HG03571 (cell line): Measurements from ENCODE around the gene SYTL2.

Source experiments
- ATAC-seq: cut with Tn5 transposase; IDR thresholded peaks from one replicate; pipeline ENCODE4 v1.9.1; 2021; ENCODE audit not compliant: unreplicated experiment

Gene SYTL2

GRCh38 chr11:85737738-85738137, 73.2 kb downstream of the SYTL2 start:
- no peak for ATAC-seq

GRCh38 chr11:85735876-85736460, 75.0 kb downstream of the SYTL2 start:
- ATAC-seq: no peak

- no peak for ATAC-seq
Observed at GRCh38 chr11:85732965-85733364, 78.0 kb downstream of the SYTL2 start.

GRCh38 chr11:85726381-85726780, 84.6 kb downstream of the SYTL2 start:
- no peak for ATAC-seq

GRCh38 chr11:85725510-85726258, 85.3 kb downstream of the SYTL2 start:
- ATAC-seq: no peak

GRCh38 chr11:85724748-85725465, 86.0 kb downstream of the SYTL2 start:
- no peak for ATAC-seq

- ATAC-seq: no peak
Observed at GRCh38 chr11:85723088-85723487, 87.9 kb downstream of the SYTL2 start.

GRCh38 chr11:85721191-85721590, 89.8 kb downstream of the SYTL2 start:
- ATAC-seq: no peak

- ATAC-seq: no peak
Observed at GRCh38 chr11:85718991-85719807, 91.7 kb downstream of the SYTL2 start.

GRCh38 chr11:85718126-85718943, 92.6 kb downstream of the SYTL2 start:
- ATAC-seq: no peak

GRCh38 chr11:85717429-85717828, 93.5 kb downstream of the SYTL2 start:
- no peak for ATAC-seq

- ATAC-seq: no peak
Observed at GRCh38 chr11:85712953-85713352, 98.0 kb downstream of the SYTL2 start.

GRCh38 chr11:85710917-85711316, 100.0 kb downstream of the SYTL2 start:
- ATAC-seq: no peak

GRCh38 chr11:85709941-85710702, 100.8 kb downstream of the SYTL2 start:
- no peak for ATAC-seq

- ATAC-seq: no peak
Observed at GRCh38 chr11:85705800-85706199, 105.1 kb downstream of the SYTL2 start.

- ATAC-seq: no peak
Observed at GRCh38 chr11:85704967-85705366, 106.0 kb downstream of the SYTL2 start.

- ATAC-seq: peak; percentile 85
Observed at GRCh38 chr11:85699957-85700741, 110.8 kb downstream of the SYTL2 start.

GRCh38 chr11:85698195-85698594, 112.7 kb downstream of the SYTL2 start:
- ATAC-seq: no peak

GRCh38 chr11:85697747-85698146, 113.2 kb downstream of the SYTL2 start:
- ATAC-seq: no peak
